IMR-90 (cell line): ENCODE measurements around the gene NPHP4.

Experiments used
- BHLHE40 ChIP-seq: fragments of 150-350 bp; IDR thresholded peaks from 2 replicates; pipeline ENCODE4 v1.6.1; 2016; ENCODE audit warnings: mild to moderate bottlenecking, low read depth, low read length
- CTCF ChIP-seq: conservative IDR thresholded peaks from 2 replicates; pipeline ENCODE4 v1.5.1; 2012; ENCODE audit warnings: mild to moderate bottlenecking, low read depth, low read length, improper control_type of control experiment
- FOS ChIP-seq: fragments of 150-350 bp; IDR thresholded peaks from 2 replicates; pipeline ENCODE4 v1.6.1; 2016; ENCODE audit warnings: low read depth, low read length
- MXI1 ChIP-seq: IDR thresholded peaks from 2 replicates; pipeline ENCODE4 v1.6.1; 2012; ENCODE audit warnings: low read depth, mild to moderate bottlenecking, low read length, moderate library complexity, borderline replicate concordance
- POLR2A ChIP-seq: IDR thresholded peaks from 2 replicates; pipeline ENCODE4 v1.6.1; 2012; ENCODE audit warnings: mild to moderate bottlenecking, low read depth, low read length
- RFX5 ChIP-seq: IDR thresholded peaks from 2 replicates; pipeline ENCODE4 v1.8.0; 2012; ENCODE audit warnings: low read depth, mild to moderate bottlenecking, low read length, moderate library complexity
- SMC3 ChIP-seq: fragments of 150-350 bp; IDR thresholded peaks from 2 replicates; pipeline ENCODE4 v1.6.1; 2016; ENCODE audit warnings: low read depth, mild to moderate bottlenecking, antibody characterized with exemption, low read length, moderate library complexity

- TF ChIP-seq CTCF (0 out of 2 replicates have a peak, but pooled peaks have one; percentile 1), MXI1 (no peak), RFX5 (no peak), POLR2A (no peak), FOS (no peak), SMC3 (no peak), BHLHE40 (no peak)
Measured at GRCh38 chr1:5949085-5949760, 43.0 kb downstream of the NPHP4 start.
